ENCODE results near the gene STOX2.
"Not testable (repeated sequence)": the region's sequence is repeated elsewhere in the genome, so short reads cannot be mapped to it uniquely, and the experiment has no call there.

Gene STOX2

DNA sequence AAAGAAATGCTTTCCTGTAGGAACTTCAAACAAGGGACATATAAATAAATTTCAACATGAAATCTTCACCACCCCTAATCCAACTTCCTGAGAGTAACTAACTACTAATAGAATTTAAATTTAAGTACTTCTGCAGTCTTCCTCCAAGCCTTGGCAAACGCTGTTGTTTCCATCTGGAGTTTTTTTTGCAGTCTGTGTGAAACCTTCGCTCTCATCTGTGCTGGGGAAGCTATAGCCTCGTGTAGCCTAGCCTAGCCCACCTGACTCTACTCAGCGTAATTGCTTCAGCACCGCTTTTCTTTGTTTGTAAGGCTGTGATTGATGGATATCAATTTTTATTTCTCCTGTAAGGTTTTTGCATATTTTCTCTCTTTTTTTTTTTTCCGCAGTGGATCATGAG lies 30.9 kb downstream of the STOX2 start:
- DNase-seq, result no peak

DNA sequence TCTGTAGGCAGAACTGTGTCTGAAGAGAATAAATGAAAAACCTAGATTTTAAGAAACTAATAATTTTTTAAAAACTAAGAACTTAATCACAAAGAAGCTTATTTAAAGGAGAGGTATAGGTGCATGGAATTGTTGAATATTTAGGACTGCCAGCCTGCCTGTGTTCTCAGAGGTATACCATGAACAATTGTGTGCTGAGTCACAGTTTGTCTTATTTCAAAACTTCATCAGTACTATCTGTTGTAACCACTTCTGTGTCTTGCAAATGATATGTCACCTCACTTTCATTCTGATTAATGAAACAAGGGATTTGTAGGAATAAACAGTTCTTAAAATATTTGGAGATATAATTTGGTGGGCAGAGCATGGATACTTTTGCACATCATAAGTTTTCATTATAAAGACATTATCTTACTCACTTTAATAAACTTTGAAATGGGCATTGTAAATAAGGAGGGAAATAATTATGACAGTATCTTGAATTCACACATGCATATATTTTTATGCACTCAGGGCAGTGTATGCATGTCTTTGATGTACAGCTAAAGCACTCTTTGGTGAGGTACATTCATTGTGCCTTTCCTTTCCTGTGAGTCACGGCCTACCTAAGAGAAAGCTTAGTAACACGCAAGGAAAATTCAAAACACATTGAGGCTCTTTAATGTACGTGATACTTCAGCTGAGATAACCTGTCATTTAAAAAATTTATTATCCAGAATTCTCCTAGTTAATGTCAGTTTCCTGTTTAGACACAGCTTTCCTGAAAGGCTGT lies 31.7 kb downstream of the STOX2 start:
- no peak for DNase-seq

DNA sequence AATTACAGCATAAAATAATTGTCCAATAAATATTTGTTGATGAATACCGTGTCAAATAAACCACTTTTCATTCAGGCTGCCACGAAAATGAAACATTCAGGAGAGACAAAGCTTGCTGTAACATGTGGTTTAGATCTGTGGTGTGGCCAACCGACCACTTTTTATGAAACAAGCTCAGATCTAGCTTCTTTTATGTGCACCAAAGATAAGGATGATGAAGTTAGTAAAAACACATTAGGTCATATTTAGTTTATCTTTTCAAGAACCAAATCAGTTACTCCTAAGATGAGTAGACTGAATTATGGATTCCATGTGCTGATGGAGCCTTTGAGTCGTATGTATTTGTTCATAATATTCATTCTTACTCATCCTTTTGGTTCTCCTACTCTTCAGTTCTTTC lies 35.8 kb downstream of the STOX2 start:
- no peak for DNase-seq

DNA sequence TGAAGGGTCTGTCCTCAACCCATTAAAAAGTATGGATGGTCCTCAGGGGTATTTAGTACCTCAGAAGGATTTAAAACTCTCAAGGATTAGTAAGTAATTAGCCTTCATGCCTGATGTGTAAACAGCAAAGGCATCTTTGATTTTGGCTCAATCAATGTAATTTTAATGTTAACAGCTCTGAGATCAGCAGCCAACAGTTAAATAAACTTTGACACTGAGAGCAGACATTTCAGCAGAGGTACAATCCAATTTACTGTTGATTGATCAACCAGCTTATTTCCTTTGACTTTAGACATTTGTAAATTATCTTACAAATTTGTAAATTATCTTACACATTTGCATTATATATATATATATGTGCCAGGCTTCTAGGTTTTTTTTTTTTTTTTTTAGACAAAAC lies 36.9 kb downstream of the STOX2 start:
- DNase-seq, result no peak

DNA sequence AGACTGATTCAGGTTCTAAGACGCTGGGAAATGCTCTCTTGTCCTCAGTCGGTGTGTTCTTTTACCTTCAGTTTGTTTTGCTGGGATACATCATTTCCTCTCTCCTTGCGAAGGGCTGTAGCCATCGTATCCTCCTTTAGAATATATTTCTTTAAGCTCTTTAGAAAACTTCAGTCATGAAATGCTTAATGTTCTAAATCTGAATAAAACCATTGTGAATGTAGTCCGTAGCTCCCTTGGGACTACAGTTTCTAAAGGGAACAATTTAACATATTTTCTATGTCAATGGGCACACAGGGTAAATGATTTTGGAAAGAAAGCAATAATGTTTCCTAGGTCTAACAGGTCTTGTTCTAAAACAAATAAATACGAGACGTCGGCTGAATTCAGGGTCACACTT lies 40.6 kb downstream of the STOX2 start:
- DNase-seq, result no peak

DNA sequence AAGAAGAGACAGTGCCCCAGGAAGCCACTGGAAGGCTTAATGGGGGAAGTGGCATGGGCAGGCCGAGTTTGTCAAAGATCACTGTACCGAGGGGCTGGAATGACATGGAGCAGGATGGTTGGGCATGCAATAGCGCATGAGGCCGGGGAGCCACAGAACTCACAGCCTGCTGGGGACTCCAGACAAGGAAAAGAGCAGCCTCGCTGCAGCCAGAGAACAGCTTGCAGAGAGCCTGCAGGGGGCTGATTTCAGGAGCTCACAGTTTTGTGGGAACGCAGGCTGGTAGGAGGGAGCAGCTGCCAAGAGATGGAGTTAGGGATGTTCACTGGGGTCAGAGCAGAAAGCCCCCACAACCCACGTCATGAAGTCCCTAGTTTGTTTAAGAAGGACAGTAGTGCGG lies 45.4 kb downstream of the STOX2 start:
- DNase-seq, result no peak

DNA sequence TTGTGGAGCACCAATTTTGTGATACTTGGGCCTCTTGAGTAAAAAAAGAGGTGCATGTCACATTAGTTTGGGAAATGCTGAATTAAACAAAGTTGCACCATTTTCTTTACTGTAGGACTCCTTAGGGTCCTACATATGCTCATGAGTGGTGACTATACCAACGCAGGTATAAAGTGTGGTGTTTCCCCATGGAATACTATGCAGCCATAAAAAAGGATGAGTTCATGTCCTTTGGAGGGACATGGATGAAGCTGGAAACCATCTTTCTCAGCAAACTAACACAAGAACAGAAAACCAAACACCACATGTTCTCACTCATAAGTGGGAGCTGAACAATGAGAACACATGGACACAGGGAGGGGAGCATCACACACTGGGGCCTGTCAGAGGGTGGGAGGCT lies 47.5 kb downstream of the STOX2 start:
- not testable (repeated sequence) for DNase-seq

DNA sequence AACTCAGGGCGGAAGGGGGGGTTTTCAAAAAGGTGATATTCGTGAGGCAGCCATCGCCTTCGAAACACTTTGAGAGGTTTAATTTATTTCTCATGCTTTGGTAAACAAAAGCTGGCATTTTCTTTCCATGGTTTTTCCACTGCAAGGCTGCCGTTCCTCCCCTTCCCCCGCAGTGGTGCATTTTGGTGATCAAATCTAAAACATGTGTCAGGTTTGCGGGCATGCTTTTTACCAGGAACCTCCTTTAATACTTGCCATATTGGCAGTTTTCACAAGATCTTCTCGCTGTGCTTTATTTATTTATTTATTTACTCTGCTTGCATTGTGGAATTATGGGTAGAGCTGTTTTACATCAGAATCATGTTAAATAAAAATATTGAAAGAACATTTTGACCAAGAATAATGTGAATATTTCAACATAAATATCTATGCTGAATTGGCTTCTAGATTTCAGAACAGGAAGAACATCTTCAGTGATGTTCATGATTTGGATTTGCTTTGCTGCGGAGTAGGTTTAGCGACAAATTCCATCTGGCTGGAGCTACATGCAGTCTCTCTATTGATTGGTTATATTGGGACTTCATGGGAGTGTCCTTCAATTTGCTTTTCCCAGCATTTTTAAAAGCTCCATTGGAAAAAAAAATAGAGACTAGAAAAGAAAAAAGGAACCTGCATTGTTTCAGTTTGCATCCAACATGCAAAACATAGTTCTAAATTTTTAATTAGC lies 54.4 kb downstream of the STOX2 start:
- no peak for DNase-seq

DNA sequence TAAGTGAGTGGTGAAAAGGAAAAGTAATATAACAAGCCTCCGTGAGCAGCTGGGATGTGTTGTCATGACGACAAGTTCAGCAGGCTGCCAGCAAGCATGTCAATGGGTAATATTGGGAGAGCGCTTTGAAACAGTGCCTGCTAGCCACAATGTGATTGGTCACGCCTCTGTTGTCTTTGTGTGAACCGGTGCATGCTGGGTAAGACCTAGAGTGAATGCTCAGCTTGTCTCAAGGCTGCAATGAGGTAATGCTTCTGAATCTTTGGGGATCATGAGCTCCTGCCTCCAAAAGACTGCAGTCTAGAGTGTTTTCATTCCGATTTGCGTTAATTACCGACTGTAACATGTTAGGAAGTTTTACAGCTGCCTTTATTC lies 54.9 kb downstream of the STOX2 start:
- no peak for DNase-seq

DNA sequence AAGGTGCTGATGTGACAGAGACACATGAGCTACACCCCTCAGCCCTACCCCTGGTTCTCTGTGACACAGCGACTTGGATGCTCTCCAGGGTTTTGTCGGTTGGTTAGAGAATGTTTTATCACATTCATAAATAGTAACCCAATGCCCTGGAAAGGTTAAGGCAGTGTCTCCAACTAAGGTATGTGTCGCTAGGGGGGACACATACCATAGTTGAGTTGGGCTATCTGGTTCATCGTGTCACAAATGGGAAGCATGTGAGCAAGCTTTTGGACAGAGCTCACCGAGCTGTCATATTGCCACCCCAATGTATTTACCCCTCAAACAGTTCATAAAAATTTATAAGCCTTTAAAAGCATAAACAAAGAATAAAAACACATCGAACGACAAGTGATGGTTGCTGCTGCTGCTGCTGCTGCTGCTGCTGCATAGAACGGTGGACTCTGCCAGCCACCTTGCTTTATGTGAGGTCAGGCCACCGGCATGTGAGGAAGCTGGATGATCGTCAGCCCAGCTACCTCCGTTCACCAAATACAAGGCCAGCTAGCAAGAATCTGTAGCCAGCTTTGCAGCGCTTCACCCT lies 55.9 kb downstream of the STOX2 start:
- no peak for DNase-seq

DNA sequence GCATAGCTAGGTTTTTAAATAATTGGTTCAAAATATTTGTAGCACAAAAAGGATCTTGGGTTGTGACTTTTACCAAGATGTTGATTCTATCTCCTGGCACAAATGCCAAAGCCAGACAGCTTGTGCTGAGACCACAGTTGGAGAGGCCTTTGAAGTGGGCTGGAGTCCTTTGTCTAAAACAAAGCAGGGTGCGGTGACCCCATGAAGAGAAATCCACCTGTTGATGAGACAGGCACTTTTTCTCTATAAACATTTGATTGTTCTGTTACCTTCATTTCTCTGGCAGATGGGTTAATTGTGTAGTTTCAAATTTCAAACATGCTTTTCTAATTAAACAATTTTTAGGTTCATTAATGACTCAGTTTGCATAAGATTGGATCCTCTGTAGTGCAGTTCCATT lies 56.7 kb downstream of the STOX2 start:
- no peak for DNase-seq

DNA sequence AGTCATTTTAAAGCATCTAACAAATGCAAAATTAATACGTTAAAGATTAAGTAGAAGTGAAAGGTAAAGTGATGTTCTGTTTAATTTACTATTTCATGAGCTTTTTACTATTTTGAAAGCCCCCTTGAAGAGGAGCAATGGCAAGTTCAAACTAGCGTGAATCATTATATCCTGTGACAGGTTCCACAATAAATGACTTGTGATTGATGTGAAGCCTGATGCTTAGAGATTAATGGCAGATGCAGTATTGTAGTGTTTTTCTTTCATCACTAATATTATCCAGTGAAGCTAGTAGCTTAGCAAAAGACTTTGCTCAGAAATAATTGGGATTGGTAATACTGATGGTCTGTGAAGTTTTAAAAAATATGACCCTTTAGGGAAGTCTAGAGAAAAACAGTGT lies 57.3 kb downstream of the STOX2 start:
- DNase-seq, result no peak

DNA sequence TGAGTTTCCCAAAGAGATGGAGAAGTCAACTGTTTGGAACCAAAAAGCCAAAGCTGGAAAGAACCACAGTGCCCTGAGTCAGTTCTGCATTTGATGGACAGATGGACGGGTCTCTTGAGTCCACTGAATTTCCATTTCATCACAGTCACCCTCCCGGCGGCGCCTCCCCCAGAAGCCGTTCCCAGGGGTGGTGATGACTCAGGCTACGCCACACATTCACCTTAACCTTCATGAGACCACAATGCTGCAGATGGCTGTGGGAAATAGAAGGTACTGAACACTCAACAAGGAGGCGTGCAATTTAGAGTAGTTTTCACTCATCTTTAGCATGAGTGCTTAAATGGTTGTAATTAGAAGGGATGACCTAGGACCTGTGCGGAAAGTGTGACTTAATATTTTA lies 61.3 kb downstream of the STOX2 start:
- DNase-seq, result no peak

DNA sequence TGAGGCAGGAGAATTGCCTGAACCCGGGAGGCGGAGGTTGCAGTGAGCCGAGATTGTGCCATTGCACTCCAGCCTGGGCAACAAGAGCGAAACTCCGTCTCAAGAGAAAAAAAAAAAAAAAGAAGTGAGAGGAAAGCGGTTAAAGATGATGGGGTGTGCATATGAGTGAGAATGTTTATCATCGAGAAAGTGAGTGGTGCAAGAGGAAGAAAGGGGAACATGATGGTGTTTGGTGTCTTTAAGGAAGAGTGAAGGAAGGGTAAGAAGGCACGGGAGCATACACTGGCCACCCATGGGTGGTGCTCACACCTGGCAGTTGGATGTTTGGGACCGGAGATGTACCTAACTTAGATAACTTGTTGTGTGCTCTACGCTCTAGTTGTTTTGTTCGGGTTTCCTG lies 62.2 kb downstream of the STOX2 start:
- DNase-seq, result no peak

DNA sequence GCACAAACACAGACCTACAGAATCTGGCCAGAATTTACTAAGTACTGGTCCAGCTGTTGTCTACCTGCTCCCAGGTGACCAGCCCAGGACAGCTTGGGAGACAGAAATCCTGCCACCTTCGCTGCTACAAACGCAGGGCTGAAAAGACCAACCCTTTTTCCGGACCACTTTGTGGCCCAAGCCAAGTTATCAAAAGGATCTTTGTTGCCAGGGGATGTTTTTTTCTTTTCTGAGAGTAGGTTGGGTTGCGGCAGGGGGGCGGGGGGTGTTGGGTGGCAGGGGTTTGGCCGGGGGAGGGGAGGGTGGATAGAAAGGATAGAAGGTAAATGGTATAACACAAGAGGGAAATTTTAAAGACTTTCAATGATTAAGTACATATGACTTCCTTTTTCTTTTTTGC lies 63.4 kb downstream of the STOX2 start:
- DNase-seq, result no peak

DNA sequence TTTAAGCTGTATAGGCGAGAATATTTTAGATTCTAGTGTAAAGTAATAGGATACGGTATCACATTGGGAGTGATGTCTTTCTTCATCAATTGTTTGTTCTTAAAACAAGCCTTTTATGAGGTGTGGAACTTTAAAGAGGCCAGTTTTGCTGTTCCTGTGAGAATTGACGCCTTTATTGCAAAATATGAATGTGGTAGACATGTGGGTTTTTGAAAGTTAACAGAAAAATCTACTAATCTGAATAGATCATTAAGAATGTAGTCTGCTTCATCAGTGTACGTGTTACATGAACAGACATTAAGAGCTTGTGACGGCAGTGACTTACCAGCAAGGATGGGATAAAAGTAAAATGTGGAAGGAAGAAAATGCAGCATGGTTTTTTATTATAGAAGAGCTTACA lies 63.8 kb downstream of the STOX2 start:
- DNase-seq, result no peak

DNA sequence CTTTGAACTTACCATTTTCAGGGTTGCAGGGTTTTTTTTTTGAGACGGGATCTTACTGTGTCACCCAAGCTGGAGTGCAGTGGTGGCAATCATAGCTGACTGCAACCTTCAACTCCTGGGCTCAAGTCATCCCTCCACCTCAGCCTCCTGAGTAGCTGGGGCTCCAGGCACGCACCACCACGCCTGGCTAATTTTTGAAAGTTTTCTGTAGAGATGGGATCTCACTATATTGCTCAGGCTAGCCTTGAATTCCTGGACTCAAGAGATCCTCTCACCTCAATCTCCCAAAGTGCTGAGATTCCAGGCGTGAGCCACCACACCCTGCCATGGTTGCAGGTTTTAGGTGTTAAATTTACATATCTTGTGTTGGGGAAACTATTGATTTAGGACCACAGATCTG lies 64.5 kb downstream of the STOX2 start:
- no peak for DNase-seq

DNA sequence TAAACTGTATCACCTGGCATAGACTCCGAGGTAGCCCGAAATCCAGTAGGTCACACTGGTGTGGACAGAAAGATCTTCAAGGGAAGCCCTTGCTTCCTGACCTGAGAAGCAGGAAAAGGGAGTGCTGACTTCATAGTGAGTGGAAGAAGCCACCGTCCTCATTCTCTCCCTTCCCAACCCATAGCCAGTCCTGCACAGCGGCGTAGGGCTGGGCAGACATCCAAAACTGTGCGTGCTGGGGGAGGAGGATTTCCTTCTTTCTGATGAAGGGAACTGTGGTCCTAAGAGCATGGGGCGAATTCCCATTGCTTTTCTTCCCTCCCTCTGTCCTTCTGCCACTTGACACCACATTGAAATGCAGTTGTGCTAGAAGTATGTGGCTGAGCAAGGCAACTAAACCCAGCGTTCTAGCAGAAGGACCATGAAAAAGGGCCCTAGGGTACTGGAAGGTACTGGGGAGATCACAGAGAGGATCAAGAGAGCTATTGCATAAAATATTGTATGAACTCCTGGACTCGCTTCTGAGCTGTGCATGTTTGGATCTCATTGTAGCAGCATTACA lies 66.9 kb downstream of the STOX2 start:
- no peak for DNase-seq

DNA sequence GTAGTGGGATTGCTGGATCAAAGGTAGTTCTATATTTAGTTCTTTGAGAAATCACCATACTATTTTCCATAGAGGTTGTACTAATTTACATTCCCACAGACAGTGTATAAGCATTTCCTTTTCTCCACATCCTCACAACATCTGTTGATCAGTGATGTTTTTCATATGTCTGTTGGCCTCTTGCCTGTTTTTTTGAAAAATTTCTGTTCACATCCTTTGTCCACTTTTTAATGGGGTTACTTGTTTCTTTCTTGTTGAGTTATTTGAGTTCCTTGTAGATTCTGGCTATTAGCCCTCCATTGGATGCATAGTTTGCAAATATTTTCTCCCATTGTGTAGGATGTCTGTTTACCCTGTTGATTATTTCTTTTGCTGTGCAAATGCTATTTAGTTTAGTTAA lies 72.6 kb downstream of the STOX2 start:
- DNase-seq, result no peak

DNA sequence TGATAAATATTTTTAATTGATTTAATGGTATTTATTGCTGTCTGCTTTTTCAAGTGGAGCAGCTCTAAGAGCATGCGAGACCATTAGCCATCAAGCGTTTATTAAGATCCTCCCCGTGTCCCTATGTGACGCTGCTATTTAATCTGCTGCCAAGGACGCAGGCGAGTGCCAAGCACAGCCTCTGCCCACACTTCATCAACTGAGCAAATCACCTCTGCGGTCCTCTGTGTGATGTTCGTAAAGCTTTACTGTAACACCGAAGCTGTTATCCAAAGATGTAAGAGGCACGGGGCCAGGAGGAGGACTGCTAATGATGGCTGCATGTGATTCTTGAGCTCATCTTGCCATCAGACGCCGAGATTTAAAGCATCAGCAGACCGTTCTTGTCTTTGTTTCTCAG lies 79.5 kb downstream of the STOX2 start:
- DNase-seq, result no peak

DNA sequence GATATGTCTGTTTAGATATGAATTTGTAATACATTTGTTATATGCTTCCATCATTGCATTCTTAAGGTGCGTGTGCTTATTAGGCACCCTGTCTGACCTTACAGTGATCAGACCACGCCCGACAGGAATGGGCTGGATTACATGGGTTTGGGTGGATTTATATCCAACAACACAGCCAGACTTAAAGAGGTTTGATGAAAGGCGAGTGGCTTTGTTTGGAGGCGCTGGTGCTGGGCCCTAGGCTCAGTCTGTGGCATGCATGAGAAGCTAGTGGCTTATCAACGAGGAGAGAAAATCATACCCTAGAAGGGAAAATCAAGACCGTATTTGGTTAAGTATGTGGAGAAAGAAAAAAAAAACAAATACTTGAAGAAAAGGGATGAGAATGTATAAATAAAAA lies 80.7 kb downstream of the STOX2 start:
- no peak for DNase-seq

DNA sequence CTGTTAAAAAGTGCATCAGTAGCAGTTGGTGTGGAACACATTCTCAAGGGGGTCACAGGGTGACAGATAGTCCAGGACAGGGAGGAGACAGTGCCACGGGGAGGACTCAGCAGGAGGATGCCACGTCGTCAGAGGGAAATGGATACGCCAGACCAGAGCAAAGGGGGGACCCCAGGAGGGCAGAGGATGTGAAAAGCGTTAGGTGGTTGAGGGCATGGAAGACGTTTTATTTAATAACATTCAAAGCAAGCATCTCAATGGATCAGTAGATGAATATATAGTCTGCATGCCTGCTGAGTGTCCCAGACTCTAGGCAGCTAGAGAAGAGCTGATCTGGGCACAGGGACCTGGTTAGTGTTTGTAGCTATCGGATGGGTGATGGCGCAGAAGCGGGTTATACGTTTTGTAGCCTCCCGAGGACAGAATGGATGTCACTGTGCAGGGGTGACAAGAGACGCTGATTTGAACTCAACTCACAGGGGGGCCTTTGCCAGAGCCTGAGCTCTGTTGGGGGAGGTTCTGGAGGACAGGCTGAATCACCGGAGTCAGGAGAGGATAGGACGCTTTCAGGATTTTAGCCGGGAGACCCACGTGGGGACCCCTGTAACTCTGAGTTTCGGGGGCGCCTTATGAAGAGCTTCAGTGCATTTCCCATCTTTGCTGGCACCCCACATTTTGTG lies 81.3 kb downstream of the STOX2 start:
- no peak for DNase-seq

All from SIG-M5 (cell line).